ENCODE results near the gene KLHL35.

Gene KLHL35

DNA sequence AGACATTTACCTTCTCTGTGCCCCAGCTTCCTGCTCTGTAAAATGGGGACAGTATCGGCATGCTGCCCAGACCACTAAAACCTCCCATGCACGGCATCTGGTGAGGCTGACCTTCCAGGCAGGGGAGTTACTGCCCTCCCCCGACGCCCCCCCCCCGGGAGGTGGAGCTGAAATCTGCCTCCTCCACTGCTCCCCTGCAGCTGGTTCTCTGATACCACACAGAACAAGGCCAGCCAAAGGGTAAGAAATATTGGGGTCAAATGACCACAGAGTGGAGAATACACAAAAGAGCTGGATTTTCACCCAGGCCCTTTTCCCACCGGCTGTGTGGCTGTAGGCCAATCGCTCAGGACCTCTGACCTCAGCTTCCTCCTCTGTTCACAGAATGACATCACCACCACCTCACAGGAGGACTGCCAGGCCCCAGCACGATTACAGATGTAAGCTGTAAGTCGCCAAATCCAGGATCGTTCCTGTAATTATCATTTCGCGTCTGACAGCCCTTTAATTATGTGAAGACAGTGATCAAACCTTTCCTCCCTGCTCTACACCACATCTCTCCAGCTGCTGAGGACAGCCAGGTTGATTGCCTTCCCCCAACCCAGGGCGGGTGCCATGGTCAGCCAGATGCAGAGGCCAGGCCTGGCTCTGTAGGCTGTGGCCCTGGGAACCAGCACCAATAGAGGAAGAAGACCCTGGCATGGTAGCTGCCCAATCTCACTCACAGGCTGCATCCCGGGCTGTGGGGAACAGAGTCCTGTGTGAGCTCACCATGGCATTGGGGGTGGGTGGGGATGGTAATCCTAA lies 35.7 kb upstream of the KLHL35 start:
- DNase-seq (ENCODE audit: low spot score) = peak; percentile 37

DNA sequence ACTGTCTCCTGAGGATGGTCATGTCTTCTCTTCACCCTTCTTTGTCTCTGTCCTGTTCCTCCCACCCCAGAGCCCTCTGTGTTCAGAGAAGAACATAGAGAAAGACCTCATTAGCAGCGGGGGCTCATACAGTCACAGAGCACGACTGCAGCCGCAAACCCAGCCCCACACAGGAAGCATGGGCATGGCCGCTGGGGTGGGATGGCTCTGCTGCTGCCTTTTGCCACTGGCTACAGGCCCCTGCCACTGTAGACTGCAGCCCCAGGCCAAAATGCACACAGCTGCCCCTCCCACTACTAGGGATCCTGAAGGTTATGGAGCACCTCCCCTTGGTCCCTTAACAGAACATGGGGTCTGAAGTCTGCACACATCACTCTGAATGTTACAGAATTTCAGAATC lies 34.9 kb upstream of the KLHL35 start:
- no peak for DNase-seq (ENCODE audit: low spot score)

DNA sequence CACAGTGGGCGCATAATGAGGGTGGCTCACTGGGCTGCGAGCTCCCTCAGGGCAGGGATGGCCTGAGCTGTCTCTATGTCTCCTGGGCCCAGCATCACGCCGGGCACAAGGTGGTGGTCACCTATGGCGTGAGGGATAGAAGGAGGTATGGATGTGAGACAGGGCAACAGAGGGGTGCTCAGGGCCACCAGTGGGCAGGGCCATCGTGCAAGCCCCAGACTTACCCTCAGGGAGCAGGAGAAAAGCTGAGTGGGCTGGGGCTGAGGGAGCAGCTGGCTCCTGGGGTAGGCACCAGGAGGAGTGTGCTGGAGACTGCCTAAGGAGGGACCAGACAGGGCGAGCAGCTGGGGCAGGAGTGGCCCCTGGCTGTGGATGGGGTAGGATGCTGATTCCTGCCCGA lies 34.3 kb upstream of the KLHL35 start:
- no peak for DNase-seq (ENCODE audit: low spot score)

DNA sequence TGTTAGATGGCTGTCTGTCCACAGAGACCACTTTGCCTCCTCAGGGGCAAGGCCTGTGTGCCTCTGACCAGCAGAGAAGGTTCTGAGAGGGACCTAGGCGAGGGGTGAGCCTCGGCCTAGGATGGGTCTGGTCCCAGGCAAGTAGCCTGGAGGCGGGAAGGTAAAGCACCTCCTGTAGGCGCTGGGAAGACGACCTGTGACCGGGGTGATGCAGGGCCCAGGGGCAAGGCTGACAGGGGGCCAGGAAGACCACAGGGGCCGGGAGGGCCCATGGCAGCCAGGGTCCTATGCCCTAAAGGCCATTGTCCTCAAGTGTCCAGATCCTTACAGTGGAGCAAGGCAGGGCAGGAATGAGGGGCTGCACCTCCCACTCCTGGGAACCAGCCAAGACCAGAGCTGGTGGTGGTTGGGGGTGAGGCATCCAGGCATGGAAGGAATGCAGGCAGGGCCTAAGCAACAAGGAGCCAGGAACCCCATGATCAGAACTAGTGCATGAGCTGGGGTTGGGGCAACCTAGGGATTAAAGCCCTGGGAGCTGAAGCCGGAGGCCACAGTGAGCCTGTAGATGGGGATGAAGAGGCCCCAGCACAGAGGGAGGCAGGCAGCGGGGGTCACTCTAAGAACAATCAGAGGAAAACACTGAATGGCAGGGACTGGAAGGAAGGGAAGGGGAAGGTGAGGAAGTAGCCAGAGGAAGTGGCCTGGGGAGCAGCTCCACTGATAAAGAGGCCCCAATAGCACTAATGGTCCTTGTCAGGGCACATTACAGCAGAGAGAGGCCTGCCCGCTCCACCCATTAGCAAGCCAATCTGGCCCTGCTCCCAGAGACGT lies 32.9 kb upstream of the KLHL35 start:
- peak; percentile 21 for DNase-seq (ENCODE audit: low spot score)

DNA sequence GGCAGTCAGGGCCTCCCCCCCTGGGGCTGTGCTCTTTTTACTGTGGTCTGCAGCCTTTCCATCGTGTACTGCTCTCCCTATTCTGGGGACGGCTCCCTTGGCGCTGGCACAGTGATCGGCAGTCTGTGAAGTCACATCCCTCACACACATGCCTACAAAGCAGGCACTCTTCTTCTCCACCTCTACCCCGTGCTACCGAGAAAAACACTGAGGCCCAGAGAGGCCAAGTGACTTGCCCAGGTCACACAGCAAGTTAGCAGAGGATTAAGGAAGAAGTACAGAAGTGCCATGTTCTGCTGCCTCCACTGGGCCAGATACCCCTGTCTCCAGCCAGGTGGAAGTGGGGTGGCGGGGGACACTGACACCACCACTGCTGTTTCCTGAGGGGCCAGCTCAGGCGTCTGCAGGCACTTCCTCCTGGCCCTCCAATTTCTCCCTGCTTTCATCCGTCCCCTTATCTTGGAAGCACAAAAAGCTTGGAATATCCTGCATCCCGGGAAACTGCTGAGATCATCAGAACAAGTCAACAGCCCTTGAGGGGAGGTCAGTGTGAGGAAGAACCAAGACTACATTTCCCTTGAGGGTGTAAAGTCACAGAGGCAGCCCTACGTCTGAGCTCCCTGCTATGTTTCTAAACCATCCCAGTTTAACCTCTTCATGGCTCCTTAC lies 30.2 kb upstream of the KLHL35 start:
- no peak for DNase-seq (ENCODE audit: low spot score)

DNA sequence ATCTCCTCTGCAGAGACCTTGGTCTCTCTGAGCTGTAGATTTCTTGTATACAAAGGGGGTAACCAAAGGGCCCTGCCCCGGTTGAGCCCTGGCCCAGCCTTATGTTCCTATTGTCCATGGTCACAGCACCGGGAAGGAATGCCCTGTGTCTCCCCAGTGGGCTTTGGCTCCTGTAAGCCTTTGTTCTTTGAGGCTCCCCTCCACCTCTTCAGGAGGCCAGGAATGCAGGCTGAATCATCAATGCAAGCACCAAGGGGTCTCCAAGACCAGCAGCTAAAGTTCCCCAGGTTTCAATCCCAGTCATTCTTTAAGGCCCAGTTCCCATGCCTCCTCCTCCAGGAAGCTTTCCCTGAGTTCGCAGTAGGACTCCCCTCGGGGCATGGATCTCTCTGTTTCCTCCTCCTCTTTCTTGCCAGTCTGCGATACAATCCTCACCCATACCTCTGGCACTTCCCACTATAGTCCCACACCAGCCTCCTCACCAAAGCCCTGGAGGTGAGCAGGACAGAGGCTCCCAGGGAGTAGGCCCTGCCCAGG lies 29.2 kb upstream of the KLHL35 start:
- DNase-seq (ENCODE audit: low spot score) = no peak

DNA sequence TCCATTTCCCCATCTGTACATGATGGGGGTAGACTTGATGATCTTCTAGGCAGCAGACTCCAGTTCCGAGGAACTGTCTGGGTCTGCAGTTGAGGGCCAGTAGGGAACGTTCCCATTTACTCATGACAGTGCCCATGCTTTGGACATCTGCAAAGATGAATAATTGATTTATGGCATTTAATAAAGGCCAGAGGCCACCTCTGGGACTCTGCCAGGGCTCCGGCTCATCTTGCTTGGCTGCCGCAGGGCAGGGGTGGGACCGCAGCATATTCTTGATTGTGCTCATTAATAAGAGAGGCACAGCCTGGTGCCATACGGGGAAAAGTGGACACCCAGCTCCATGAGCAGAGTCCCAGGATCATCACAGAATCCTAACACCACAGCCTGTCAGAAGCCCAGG lies 28.1 kb upstream of the KLHL35 start:
- no peak for DNase-seq (ENCODE audit: low spot score)

DNA sequence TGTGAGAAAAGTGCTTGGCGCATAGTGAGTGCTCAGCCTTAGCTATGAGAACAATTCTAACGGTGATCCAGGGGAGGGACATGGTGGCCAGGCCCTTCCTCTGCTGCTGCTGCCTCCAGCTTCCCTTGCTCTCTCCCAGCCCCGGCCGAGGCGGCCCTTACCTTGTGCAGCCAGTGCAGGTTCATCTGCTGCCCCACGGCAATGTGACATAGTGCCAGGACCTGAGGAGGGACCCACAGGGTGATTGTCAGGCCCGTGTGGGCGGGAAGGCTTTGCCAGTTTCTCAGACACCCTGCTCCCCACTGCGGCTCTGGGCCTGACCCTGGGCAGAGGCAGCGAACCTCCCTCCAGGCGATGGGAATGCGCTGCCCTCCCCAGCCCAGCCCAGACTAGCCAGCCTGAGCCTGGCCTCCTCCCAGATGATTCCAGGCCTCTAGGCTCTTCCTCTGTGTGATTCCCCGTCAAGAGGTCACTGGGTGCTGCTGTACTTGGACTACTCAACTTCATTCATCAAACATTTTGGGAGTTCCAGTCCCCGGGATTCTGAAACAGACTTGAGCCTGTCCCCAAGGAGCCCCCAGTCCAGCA lies 23.7 kb upstream of the KLHL35 start:
- no peak for DNase-seq (ENCODE audit: low spot score)

DNA sequence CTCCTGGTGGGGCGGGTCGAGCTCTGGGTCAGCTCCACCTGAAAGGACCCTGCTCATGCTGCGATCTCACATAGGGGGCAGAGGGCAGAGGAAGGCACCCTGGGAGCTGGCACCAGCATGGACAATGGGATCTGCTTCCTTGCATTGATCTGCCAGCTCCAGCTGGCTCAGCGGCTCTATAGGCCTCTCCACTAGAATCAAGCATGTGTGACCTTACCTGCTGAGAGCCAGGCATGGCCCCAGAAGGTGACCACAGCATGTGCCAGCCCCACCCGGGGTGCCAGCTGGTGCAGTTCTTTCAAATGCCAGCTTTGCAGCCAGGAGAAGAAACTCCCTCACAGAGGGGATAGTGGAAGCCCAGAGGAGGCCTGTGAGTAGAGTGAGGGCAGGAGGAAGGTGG lies 22.0 kb upstream of the KLHL35 start:
- no peak for DNase-seq (ENCODE audit: low spot score)

DNA sequence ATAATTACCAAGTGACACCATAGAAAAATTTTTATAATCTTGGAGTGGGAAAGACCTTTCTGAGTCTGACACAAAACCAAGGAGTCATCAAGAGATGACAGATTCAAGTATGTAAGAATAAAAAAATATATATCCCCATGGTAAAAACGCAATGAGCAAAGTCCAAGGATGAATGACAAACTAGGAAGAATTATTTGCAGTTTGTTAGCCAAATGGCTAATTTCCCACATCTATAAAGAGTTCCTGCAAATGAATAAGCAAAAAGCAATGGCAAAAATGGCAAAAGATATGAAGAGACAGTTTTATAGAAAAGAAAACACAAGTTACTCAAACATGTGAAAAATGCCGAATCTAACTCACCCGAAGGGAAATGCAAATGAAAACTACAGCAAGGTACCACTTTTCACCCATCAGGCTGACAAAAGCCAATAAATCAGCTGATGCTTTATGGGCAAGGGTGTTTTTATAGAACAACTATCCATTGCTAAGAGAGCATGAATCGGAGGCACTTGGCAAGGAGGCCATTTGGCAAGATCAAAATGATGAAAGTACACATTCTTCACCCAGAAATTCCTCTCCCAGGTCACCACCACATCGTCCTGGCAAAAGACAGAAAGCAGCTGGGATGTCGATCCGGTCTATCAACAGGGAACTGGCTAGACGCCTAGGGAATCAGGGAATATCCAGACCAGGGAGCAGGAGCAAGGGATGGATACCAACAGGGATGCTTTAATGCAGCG lies 21.1 kb upstream of the KLHL35 start:
- no peak for DNase-seq (ENCODE audit: low spot score)

DNA sequence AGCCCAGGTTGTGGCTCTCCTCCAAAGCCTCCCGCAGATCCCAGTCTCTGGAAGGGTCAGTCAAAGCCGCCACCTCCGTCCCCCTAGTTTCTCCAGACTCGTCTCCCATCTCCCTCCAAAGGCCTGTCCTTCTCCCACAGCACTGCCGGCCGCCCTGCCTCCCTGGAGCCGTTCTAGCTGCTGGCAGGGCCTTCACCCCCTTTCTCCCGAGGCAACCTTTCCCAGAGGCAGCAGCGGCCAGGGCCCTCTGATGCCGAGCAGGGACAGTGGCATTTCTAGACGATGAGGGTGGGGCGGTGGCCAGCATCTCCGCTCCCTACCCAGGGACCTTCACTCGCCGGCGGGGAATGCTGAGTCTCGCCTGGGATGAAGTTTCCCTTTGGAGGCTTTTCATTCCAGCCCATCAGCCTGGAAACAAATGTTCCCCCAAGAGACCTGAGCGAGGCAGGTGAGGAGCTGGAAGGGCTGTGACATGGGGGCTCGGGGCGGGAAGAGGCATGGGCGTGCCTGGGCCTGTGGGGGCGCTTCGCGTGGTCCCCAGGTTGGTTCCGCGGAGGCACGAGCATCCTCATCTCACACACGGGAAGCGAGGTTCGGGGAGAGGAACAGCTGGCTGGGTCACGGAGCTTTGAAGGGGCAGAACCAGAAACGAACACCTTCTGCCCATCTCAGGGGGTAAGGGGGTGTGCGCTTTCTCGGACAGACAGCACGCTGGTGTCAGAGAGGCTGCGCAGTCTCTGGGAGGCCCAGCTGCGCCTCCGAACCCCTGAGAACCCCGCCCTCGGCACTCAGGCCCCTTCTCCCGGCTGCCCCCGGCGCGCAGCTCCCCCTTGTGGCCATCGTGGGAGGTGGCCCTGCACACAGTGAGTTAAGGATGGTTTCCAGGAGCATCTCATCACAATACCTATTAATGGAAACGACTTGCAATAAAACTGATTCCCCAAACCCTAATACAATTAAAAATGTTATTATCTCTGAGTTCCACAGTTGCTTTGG lies 18.1 kb upstream of the KLHL35 start:
- no peak for DNase-seq (ENCODE audit: low spot score)

DNA sequence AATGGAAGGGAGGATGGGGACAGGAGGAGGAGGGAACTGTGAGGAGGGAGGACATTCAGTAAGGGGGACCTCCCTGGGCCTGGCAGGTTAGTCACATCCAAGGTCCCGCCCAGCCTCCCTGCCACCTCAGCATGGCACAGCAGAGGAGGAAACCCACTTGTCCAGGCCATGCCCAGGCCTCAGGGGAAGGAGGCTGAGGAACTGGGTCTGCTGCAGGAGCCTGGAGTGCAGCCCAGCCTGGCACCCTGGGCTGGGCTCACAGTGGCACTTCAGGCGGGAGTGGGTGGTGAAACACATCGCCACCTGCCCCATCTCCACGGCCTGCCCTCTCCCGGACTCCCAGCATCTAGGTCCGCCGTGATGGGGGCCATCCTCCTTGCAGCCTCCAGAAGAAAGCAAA lies 17.2 kb upstream of the KLHL35 start:
- peak; percentile 10 for DNase-seq (ENCODE audit: low spot score)

DNA sequence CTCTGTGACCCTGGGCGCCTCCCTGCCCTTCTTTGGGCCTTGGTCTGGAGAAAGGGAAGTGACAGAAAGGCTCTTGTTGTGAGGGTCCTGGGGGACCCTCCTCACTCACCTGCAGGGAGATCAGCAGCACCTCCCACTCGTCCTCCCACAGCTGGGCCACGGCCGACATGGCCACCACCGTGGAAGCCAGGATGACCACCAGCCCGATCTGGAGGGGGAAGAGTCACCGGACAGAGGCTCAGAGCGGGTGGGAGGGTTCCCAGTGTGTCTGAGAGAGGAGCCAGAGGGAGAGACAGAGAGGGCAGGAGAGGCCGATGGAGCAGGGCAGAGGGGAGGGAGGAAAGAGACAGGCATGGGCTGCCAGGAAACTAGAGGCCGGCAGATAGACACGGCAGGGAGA lies 16.8 kb upstream of the KLHL35 start:
- no peak for DNase-seq (ENCODE audit: low spot score)

DNA sequence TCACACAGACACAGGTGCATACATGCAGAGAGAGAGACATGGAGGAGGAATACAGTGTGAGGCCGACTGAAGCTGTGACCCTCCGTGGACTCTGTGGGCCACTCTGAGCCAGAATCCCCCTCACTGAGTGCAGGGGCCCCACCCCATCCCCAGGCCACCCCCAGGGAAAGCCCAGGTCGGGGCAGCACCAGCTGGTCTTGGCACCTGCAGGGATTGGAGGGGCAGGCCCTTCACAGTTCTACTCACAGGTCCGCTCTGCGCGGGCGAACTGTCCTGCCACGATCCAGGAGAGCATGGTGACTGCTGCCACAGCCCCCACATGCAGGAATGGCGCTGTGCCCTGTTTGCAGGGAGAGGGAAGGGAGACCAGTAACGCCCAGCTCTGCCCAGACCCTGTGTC lies 16.3 kb upstream of the KLHL35 start:
- no peak for DNase-seq (ENCODE audit: low spot score)

DNA sequence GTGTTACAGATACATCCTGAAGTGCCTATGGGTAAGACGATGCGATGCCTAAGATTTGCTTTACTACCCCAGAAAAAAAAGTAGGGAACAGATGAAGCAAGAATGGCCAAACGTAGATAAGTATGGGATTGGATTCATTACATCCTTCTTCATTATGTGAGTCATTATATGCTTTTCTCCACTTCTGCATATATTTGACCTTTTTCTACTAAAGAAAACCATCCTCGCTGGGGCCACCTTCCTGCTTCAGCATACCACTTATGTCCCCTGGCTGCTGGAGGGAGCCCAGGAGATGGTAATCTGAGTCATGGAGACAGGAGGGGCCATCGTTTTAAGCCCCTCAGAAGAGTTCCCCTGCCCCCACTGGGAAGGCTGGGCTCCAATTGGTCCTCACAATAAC lies 14.4 kb upstream of the KLHL35 start:
- DNase-seq (ENCODE audit: low spot score) = no peak

DNA sequence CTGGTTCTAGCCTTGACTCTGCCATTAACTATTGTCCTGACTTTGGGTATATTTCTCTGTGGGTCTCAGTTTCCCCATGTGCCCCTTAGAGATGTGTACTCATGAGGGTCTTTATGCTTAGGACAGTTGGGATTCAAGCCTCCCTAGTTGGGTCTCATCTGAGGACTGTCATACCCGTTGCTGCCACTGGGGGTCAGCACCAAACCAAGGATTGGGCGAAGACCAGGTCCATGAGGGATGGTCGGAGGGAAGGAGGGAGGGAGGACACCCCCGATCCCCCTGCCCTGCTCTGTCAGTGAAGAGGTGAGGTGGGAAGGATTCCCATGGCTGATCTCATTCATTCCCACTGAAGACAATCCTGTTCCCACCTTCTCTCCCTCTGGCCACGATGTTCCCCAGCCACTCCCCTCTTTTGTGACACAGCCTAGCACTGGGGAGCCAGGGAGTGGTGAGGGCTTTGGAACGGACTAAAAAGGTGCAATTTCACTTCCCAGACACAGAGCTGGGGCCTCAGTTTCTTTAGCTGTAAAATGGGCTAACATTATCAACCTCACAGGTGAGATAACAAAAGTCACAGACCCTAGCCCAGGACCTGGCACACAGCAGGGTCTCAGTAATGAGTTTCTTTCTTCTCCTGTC lies 12.4 kb upstream of the KLHL35 start:
- DNase-seq (ENCODE audit: low spot score) = peak; percentile 57

DNA sequence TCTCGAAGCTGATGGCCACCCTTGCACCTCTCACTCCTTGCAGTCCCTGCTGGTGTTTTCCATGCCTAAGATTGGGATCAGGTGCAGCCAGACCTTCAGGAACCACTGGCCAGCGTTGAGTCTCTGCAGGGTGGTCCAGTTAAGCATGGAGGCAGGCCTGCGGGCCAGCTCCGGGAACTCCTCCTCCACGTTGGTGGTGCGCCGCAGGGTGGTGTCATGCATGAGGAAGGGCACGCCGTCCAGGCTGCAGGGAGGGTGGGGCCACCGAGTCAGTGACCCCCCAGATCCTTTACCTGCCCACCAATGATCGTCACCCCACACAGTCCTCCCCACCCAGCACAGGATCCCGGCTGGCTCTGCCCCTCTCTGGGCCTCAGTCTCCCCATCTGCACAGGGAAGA lies 10.0 kb upstream of the KLHL35 start:
- no peak for DNase-seq (ENCODE audit: low spot score)

DNA sequence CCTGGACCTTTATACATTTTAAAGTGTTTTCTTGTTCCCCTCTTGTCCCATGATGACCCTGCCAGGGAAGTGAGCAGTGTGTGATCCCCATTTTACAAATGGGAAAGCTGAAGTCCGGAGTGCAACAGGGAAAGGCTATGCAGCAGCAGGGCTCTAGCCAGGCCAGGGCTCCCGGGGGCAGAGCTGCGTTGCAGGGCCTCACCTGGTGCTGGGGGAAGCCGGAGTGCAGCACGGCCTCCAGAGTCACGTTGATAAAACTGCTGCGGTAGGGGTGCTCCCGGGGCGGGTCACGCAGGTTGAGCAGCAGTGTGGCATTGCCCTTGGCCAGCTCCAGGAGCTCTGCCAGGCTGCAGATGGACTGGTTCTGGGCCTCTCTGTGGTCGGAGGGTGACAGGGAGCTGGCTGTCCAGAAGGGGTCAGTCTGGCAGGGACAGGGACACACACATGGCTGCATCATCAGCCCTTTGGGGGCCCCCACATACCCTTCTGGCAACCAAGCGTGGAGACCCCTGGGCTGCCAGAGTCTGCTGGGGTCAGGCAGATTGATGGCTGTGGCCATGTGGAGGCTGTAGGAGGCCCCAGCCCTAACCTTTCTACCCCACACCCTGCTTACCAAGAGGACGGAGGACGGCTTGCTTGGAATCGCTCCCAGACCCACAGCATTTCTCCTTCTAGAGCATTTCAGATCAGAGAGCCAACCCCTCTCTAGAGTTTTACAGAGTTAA lies 9.3 kb upstream of the KLHL35 start:
- no peak for DNase-seq (ENCODE audit: low spot score)

DNA sequence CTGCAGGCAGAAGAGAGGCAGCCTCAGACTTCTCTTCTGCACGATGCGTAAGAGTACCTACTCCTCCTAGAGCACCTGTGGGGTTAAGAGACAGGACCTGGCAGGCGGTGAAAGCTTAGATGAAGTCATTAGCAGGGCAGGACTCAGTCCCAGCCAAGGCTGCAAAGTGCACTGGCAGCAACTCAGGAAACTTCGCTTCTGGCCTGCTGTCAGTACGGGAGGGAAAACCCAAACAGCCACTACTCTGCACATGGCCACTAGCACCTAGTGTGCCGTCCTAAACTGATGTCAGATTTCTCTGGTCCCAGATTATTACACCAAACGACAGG lies 8.8 kb upstream of the KLHL35 start:
- DNase-seq (ENCODE audit: low spot score) = no peak
